GM12864 (cell line): ENCODE results near the gene SLC25A13.

ENCODE experiments used
- DNase-seq: peaks from one replicate; pipeline ENCODE4 v3.0.0-alpha.2; 2011; ENCODE audit warnings: low read depth
- H3K4me3 ChIP-seq: 2 replicates; pipeline ENCODE4 v1.5.1; 2011; ENCODE audit warnings: mild to moderate bottlenecking, low read depth, low read length, control low read depth
- TF ChIP-seq, protein P1 (sequence below): IDR thresholded peaks from 2 replicates; pipeline ENCODE4 v1.5.1; 2011; ENCODE audit warnings: low read depth, mild to moderate bottlenecking, moderate library complexity, low read length, control low read depth, inconsistent platforms; ENCODE audit errors: missing control alignments

SLC25A13 gene

DNA sequence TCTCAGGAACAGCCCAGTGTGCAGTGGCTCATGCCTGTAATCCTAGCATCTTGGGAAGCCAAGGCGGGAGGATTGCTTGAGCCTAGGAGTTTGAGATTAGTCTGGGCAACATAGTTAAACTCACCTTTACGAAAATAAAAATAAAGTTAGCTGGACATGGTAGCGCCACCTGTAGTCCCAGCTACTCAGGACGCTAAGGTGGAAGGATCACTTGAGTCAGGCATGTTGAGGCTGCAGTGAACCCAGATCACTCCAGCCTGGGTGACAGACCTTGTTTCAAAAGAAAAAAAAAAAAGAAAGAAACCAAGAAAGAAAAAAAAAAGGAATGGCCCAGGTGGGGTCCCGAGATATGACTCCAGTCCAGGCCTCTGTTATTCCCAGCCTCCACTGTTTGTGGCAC lies 96.6 kb downstream of the SLC25A13 start:
- no peak for DNase-seq
- H3K4me3 ChIP-seq, result no peak overlapping the region
- TF ChIP-seq, protein P1, sequence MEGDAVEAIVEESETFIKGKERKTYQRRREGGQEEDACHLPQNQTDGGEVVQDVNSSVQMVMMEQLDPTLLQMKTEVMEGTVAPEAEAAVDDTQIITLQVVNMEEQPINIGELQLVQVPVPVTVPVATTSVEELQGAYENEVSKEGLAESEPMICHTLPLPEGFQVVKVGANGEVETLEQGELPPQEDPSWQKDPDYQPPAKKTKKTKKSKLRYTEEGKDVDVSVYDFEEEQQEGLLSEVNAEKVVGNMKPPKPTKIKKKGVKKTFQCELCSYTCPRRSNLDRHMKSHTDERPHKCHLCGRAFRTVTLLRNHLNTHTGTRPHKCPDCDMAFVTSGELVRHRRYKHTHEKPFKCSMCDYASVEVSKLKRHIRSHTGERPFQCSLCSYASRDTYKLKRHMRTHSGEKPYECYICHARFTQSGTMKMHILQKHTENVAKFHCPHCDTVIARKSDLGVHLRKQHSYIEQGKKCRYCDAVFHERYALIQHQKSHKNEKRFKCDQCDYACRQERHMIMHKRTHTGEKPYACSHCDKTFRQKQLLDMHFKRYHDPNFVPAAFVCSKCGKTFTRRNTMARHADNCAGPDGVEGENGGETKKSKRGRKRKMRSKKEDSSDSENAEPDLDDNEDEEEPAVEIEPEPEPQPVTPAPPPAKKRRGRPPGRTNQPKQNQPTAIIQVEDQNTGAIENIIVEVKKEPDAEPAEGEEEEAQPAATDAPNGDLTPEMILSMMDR, result no peak

DNA sequence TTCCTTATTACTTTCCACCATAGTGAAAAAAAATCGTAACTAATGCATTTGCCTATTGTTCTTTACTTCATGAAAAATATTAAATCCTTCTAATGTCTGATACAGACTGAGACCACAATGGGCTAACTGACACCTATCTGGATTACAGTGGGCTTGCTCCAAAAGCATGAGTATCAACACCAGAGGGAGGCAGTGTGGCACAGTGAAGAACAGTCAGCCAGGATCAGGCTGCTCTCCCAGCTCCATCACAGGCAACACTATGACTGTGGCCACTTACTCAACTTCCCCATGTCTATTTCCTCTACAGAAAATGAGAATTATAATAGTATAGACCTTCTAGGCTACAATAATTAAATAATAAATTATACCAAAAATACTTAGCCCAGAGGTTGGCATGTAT lies 97.2 kb downstream of the SLC25A13 start:
- TF ChIP-seq, protein P1, result no peak
- no peak overlapping the region for H3K4me3 ChIP-seq
- DNase-seq, result no peak

DNA sequence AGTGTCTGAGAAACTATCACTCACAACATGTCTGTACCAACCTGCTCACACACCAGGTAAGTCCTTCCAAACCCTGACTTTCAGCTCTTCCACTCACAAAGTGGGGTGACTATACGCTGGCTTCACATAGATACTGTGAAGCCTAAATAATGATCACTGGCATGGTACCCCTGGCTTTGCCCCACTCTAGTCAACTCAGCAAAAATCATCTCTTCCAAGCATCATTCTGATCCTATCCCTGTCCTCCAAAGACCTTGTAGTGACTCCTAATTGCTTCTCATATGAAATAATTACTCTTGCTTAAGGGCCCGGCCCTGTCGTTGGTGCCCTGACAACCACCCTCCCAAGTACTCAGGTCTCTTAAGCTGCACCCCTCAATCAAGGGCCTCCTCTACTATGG lies 97.8 kb downstream of the SLC25A13 start:
- H3K4me3 ChIP-seq, result no peak overlapping the region
- no peak for DNase-seq
- TF ChIP-seq, protein P1, result no peak

DNA sequence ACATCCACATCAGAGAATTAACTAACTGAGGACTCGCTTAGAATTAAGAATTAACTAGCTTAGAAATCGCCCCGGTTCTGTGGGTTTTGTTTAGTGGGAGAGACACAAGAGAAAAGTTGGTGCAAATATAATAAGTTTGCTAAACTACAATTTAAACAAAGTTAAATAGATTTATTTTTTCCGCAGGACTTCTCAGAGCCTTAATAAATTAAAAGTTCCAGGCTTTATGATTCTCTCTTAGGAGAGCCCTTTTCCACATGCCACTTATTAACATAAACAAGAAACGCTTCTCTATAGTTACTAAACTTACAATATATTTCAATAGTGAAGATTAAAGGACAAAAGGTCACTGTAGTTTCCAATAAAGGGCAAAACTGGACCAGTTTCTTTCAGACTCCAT lies 100.0 kb downstream of the SLC25A13 start:
- DNase-seq, result no peak
- H3K4me3 ChIP-seq, result no peak overlapping the region
- TF ChIP-seq, protein P1, result no peak

DNA sequence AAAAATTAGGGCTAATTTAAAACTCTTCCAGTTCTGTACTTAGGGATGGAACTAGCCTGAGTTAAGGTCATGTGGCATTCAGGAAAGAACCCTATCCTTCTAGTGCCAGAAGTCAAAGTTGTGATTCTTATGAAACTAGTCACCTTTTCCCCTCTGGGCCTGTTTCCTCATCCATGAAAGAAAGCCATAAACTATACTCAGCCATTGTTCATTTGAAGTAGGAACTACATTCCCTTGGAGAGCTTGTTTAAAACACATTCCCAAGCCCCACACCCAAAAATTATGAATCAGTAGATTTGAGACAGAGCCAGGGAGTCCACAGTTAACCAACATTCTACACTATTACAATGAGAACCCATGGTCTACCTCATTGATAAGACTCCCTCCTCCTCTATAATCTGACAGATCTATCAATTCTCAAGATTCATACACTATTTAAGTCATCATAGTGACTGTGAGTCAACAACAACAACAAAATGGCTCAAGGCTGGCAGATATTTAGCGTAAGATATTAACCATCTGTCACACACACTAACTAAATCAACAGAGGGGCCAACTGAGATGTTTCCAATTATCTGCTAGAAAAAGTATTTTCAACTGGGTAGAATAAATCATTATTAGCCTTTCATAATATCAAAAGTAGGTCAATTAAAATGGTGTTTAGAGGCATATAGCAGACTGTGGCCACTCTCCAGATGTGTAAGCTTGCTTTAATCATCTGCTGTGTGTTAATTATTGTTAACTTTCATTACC lies 102.3 kb downstream of the SLC25A13 start:
- TF ChIP-seq, protein P1, result no peak
- DNase-seq, result no peak
- no peak overlapping the region for H3K4me3 ChIP-seq

DNA sequence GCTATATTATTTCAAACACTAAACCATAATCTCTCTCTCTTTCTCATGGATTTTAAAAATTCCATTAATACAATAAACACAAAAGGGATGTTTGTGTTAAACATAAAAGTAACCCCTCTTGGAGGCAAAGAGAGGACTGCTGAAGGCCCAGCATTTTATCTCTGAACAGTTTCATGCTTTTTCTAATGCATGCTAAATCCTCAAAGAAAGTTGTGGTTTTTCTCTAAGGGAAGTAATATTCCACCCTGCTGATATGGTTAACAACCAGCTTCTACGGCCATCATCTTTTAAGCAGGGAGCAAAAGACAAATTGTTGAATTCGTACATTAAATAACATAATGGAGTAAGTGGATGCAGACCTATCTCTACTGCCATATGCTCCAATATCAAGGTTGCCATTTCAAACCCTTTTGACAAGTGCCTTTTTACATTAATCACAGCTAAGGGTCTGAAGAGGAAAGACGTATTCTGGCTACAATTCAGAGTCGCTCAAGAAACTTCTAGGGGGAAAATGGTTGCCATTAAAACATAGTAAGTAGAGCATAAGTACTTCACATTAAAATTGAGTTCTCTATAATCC lies 103.1 kb downstream of the SLC25A13 start:
- no peak for DNase-seq
- no peak overlapping the region for H3K4me3 ChIP-seq
- TF ChIP-seq, protein P1, result no peak

DNA sequence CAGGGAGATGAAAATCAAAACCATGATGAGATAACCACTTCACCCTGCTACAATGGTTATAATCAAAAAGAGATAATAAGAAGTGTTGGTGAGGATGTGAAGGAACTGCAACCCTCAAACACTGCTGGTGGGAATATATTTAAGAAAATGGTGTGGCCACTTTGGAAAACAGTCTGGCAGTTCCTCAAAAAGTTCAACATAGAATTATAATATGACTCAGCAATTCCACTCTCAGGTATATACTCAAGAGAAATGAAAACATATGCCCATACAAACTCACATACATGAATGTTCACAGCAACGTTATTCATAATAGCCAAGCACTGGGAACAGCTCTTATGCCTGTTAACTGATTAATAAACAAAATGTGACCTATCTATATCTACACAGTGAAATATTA lies 104.8 kb downstream of the SLC25A13 start:
- DNase-seq, result no peak
- no peak overlapping the region for H3K4me3 ChIP-seq

More for the DNA sequence above, 104.8 kb downstream of the SLC25A13 start:
- TF ChIP-seq, protein P1, result no peak
